Stomach (tissue), 9 donors: Measurements from ENCODE around the gene DPP10. TPM values are rescaled to one million over a fixed set of nuclear protein-coding genes. Genes with fewer than 3 reads are reported as not detected.

ENCODE experiments used
- DNase-seq, 2 donors: peaks; one replicate each; pipeline versions ENCODE4 v3.0.0 to v3.0.0-alpha.2; 2013 to 2019
- H3K27ac ChIP-seq, 5 donors: fragments of 200-600 bp in 4 of 5; sonication (generic) in 4 of 5; one replicate each; pipeline ENCODE4 v1.5.1; 2013 to 2019; ENCODE audit warnings: mild to moderate bottlenecking in 1 of 5, moderate library complexity in 1 of 5
- H3K27me3 ChIP-seq, 3 donors: fragments of 200-600 bp; sonication (generic); one replicate each; pipeline ENCODE4 v1.5.1; 2017 to 2019; ENCODE audit warnings: mixed run types in 1 of 3
- H3K36me3 ChIP-seq, 4 donors: fragments of 200-600 bp; sonication (generic); 1 replicate in 3 of 4; 2 replicates in 1 of 4; pipeline ENCODE4 v1.5.1; 2016 to 2019
- H3K4me1 ChIP-seq, 4 donors: fragments of 200-600 bp; sonication (generic); one replicate each; pipeline ENCODE4 v1.5.1; 2016 to 2019
- H3K4me3 ChIP-seq, 4 donors: fragments of 200-600 bp; sonication (generic) in 3 of 4; one replicate each; pipeline ENCODE4 v1.5.1; 2016 to 2019; ENCODE audit warnings: mild to moderate bottlenecking in 1 of 4
- H3K9me3 ChIP-seq, 4 donors: fragments of 200-600 bp; sonication (generic); one replicate each; pipeline ENCODE4 v1.5.1; 2016 to 2019
- EP300 ChIP-seq: sonication (generic); formaldehyde crosslinking; IDR thresholded peaks from one replicate; pipeline ENCODE4 v1.6.1; 2017; ENCODE audit warnings: antibody characterized with exemption
- POLR2A ChIP-seq, 4 donors: fragments of 450-650 bp; IDR thresholded peaks; one replicate each; pipeline ENCODE4 v1.6.1; 2016; ENCODE audit warnings: antibody characterized with exemption in 4 of 4, control low read depth in 2 of 4, mild to moderate bottlenecking in 1 of 4, moderate library complexity in 1 of 4
- POLR2AphosphoS5 ChIP-seq, 3 donors: sonication (generic); formaldehyde crosslinking; IDR thresholded peaks; one replicate each; pipeline ENCODE4 v1.6.1; 2016; ENCODE audit warnings: antibody characterized with exemption in 3 of 3
- WGBS, 5 donors: extraction: QIAGEN DNeasy Blood & Tissue Kit in 3 of 5; methylation state at CpG; one replicate each; pipeline versions ENCODE4 v1.1.5 to v1.1.7; 2013 to 2018; 5-methylcytosine and 5-hydroxymethylcytosine counted together
- intact Hi-C: fragments of 100-400 bp; cut with DNase I; formaldehyde crosslinking; loops from one replicate; pipeline ENCODE4 v1.15.1; 2023; ENCODE audit warnings: low total_unique reads
- polyA plus RNA-seq, 3 donors: library from polyadenylated mRNA; stranded (reverse); fragments of 200-250 nt; gene quantifications; one replicate each; pipeline ENCODE4 v1.2.3, GENCODE V29; 2013
- total RNA-seq, 5 donors: library from RNA; depleted of rRNA; stranded (reverse); fragments of >200 nt; gene quantifications; one replicate each; pipeline versions ENCODE4 v1.1.0 to v1.2.3, GENCODE V29; 2014 to 2016
- TF ChIP-seq, protein P1 (sequence below), 7 experiments: fragments of 450-650 bp in 4 of 7; fragments of 200-600 bp in 3 of 7; sonication (generic) in 3 of 7; IDR thresholded peaks; one replicate each; pipeline ENCODE4 v1.5.1; 2016 to 2019; ENCODE audit warnings: antibody characterized with exemption in 7 of 7, control low read depth in 2 of 7, mild to moderate bottlenecking in 1 of 7
- donor health status: healthy with polysubstance abuse.
- donor health status: Bipolar disorder and iron deficiency.
- donor health status: healthy.

The DPP10 gene
- total and polyA plus RNA-seq, 8 donors, result 0.18 to 15.6 (median 2.0) TPM; not detected in 1

DNA sequence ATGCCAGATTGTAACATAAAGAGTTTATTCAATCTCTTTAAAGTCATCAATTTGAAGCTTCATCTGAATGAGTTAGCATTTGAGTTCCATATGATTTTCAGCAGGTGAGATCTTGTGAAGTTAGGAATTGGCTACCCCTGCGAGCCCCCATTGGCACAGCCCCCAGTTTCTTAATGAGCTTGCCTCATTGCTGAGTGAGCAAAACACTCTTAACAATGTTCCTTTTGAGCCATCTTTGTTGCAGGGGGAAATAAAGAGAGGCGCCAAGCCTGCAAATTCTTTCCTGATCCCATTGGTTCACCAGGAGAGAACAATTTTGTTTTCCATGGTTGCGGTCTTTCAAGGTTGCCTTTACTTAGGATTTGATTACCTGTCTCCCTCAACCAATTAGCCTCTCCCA lies 18.7 kb downstream of the DPP10 start:
- DNase-seq, result no peak
- 82 to 93% (median 84%) methylated on average over 3 of the region's 3 CpGs for WGBS, 5 donors
- H3K4me3 ChIP-seq, result no peak overlapping the region
- TF ChIP-seq, protein P1, sequence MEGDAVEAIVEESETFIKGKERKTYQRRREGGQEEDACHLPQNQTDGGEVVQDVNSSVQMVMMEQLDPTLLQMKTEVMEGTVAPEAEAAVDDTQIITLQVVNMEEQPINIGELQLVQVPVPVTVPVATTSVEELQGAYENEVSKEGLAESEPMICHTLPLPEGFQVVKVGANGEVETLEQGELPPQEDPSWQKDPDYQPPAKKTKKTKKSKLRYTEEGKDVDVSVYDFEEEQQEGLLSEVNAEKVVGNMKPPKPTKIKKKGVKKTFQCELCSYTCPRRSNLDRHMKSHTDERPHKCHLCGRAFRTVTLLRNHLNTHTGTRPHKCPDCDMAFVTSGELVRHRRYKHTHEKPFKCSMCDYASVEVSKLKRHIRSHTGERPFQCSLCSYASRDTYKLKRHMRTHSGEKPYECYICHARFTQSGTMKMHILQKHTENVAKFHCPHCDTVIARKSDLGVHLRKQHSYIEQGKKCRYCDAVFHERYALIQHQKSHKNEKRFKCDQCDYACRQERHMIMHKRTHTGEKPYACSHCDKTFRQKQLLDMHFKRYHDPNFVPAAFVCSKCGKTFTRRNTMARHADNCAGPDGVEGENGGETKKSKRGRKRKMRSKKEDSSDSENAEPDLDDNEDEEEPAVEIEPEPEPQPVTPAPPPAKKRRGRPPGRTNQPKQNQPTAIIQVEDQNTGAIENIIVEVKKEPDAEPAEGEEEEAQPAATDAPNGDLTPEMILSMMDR (IDR thresholded peaks at IDR 0.05), result no peak
- TF ChIP-seq EP300 (no peak), POLR2AphosphoS5 (IDR thresholded peaks at IDR 0.05) (no peak), POLR2A (IDR thresholded peaks at IDR 0.05) (no peak)
- no peaks in the 10 kb centered on the region for H3K4me1 ChIP-seq
- no peaks in the 10 kb centered on the region for H3K36me3 ChIP-seq
- no peak overlapping the region for H3K27ac ChIP-seq
- peaks cover 0 to 4% (median 0%) of the 10 kb centered on the region in 3 donors for H3K27me3 ChIP-seq
- H3K9me3 ChIP-seq, result no peaks in the 10 kb centered on the region
- intact Hi-C loops, result no loop called here

DNA sequence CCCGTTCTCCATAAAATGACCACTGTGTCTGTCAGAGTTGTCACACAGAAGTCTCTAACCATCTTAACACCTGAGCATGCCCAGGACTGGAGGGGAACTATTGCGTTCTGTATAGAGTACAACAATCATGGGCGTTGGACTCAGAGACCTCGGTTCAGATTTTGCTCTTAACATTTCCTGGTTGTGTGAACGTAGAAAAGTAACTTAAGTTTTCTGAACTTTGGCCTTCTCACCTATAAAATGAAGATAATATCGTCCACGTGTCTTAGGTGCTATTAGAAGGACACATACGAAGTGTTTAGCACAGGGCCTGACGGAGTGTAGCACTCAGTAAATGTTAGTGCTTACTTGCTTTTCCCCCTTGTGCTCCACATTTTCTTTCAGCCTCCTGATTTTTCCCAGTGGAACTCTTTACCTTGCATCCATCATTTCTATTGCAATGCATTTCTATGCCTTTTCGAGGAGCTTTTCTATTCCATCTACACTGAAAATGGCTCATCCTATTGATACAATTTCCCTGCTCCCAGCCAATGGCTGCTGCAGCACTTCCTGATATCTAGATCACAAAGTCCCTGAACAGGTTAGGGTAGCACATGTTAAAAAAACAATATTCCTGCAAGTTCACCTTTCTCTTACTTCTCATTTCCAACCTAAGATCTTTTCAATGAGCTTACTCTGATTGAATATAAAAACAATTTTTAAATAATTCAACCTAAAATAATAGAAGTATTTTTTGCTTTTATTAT lies 22.7 kb downstream of the DPP10 start:
- H3K27ac ChIP-seq, result no peak overlapping the region
- DNase-seq, result no peak
- peaks cover 0 to 6% (median 0%) of the 10 kb centered on the region in 3 donors for H3K27me3 ChIP-seq
- TF ChIP-seq POLR2A (IDR thresholded peaks at IDR 0.05) (no peak), POLR2AphosphoS5 (IDR thresholded peaks at IDR 0.05) (no peak), EP300 (no peak)
- TF ChIP-seq, protein P1 (IDR thresholded peaks at IDR 0.05), result no peak
- intact Hi-C loops, result no loop called here
- H3K36me3 ChIP-seq, result no peaks in the 10 kb centered on the region
- no peaks in the 10 kb centered on the region for H3K4me1 ChIP-seq
- H3K9me3 ChIP-seq, result no peaks in the 10 kb centered on the region
- no peak overlapping the region for H3K4me3 ChIP-seq
- 75 to 81% (median 76%) methylated on average over 10 of the region's 10 CpGs for WGBS, 5 donors

DNA sequence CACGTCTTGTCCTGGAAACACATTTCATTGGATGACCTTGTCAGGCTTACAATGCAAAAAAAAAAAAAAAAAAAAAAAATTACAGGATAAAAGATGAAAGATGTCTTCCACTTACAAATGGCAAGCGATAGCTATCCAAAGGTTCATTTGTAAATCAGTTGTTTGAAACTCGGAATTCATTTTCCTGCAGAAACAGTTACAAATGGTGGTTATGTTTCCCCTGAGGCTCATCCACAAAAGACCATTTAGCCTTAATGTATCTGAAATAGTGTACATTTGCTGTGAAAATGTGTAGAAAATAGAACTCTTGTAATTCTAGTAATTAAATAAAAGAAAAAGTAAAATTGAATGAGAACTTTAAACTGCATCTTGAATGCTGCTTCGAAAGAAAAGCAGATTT lies 25.9 kb downstream of the DPP10 start:
- no peak overlapping the region for H3K4me3 ChIP-seq
- no peaks in the 10 kb centered on the region for H3K36me3 ChIP-seq
- WGBS, 5 donors, result 83 to 90% (median 88%) methylated on average over 4 of the region's 4 CpGs
- H3K27ac ChIP-seq, result no peak overlapping the region
- no peaks in the 10 kb centered on the region for H3K9me3 ChIP-seq
- intact Hi-C loops, result no loop called here
- no peak for DNase-seq
- TF ChIP-seq POLR2AphosphoS5 (IDR thresholded peaks at IDR 0.05) (no peak), POLR2A (IDR thresholded peaks at IDR 0.05) (no peak), EP300 (no peak)
- TF ChIP-seq, protein P1 (IDR thresholded peaks at IDR 0.05), result no peak
- H3K4me1 ChIP-seq, result no peaks in the 10 kb centered on the region
- H3K27me3 ChIP-seq, result peaks cover 0 to 6% (median 0%) of the 10 kb centered on the region in 3 donors

DNA sequence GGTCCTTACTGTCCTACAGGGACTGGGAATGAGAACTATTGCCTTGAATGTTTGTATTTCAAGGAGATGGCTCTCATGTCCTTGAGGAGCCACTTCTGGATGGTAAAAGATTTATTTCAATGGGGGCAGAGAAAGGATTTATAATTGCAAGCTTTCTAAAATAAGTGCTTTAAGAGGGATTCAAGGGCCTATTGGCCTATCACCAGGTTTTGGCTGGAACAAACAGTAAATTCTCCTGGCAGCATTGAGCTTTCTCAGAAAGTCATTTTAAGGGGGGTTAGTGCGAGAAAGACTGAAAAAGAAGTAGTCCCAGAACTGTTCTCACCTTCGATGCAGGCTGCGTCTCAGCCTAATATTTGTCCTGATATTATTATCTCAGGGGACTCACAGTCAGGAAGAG lies 29.8 kb downstream of the DPP10 start:
- Histone ChIP-seq H3K4me3 (no peak overlapping the region), H3K36me3 (no peaks in the 10 kb centered on the region), H3K27me3 (no peaks in the 10 kb centered on the region), H3K9me3 (no peaks in the 10 kb centered on the region), H3K4me1 (no peaks in the 10 kb centered on the region), H3K27ac (no peak overlapping the region)
- TF ChIP-seq POLR2A (IDR thresholded peaks at IDR 0.05), result no peak
- no peak for TF ChIP-seq EP300
- TF ChIP-seq POLR2AphosphoS5 (IDR thresholded peaks at IDR 0.05), result no peak
- TF ChIP-seq, protein P1 (IDR thresholded peaks at IDR 0.05), result no peak
- DNase-seq, result no peak
- WGBS, 5 donors, result 75 to 91% (median 77%) methylated on average over 3 of the region's 3 CpGs
- intact Hi-C loops, result no loop called here
